SK-N-SH (cell line): Measurements from ENCODE around the gene SPEM3. TPM values are rescaled to one million over a fixed set of nuclear protein-coding genes. Genes with fewer than 3 reads are reported as not detected.

Experiments used
- CTCF ChIA-PET: fragments of 300-600, 350-600 bp; formaldehyde crosslinking; extraction: SDS; loops from one replicate; lab custom pipeline; 2021; lab: Yijun Ruan, JAX
- POLR2A ChIA-PET: fragments of 350-600 bp; sonication (Branson Sonifier 250); formaldehyde crosslinking; extraction: SDS; loops from one replicate; lab custom pipeline; 2020; ENCODE audit warnings: antibody characterized with exemption, inconsistent platforms; lab: Yijun Ruan, JAX
- DNase-seq: peaks from one replicate; pipeline ENCODE4 v3.0.0; 2012
- H2AFZ ChIP-seq: fragments of 200-600 bp; sonication (generic); 2 replicates; pipeline ENCODE4 v1.8.1; 2016; ENCODE audit warnings: antibody characterized with exemption, mild to moderate bottlenecking, low read depth
- H3F3A ChIP-seq: fragments of 200-600 bp; sonication (generic); replicated peaks from 2 replicates; pipeline ENCODE3; 2016; ENCODE audit warnings: antibody characterized with exemption, mild to moderate bottlenecking; ENCODE audit not compliant: insufficient read depth
- H3K27ac ChIP-seq, 2 experiments: fragments of 200-500 bp in 1 of 2; fragments of 200-600 bp in 1 of 2; sonication (Bioruptor generic) in 1 of 2; sonication (generic), shearing (Covaris generic) in 1 of 2; 2 replicates each; pipeline versions ENCODE4 v1.5.1 to v1.6.1; 2014 to 2016; ENCODE audit warnings: low read depth in 2 of 2, inconsistent platforms in 1 of 2, low read length in 1 of 2, mild to moderate bottlenecking in 1 of 2, mixed read lengths in 1 of 2
- H3K27me3 ChIP-seq: fragments of 200-600 bp; sonication (generic), shearing (Covaris generic); 2 replicates; pipeline ENCODE4 v1.6.1; 2016; ENCODE audit warnings: mixed run types; ENCODE audit not compliant: insufficient read depth
- H3K36me3 ChIP-seq, 2 experiments: fragments of 200-500 bp in 1 of 2; fragments of 200-600 bp in 1 of 2; sonication (Bioruptor generic) in 1 of 2; sonication (generic) in 1 of 2; replicated peaks in 1 of 2; 2 replicates each; pipeline versions ENCODE3 to v1.5.1; 2014 to 2016; ENCODE audit warnings: low read length in 1 of 2, mild to moderate bottlenecking in 1 of 2; ENCODE audit not compliant: insufficient read depth in 2 of 2, control insufficient read depth in 1 of 2
- H3K4me1 ChIP-seq, 2 experiments: fragments of 200-500 bp in 1 of 2; fragments of 200-600 bp in 1 of 2; sonication (Bioruptor generic) in 1 of 2; sonication (generic), shearing (Covaris generic) in 1 of 2; 2 replicates each; pipeline versions ENCODE4 v1.5.1 to v1.6.1; 2014 to 2016; ENCODE audit warnings: low read depth in 1 of 2, low read length in 1 of 2, mixed run types in 1 of 2; ENCODE audit not compliant: insufficient read depth in 2 of 2, control insufficient read depth in 1 of 2
- H3K4me2 ChIP-seq: fragments of 200-600 bp; sonication (generic), shearing (Covaris generic); 2 replicates; pipeline ENCODE4 v1.6.1; 2017; ENCODE audit warnings: mixed run types
- H3K4me3 ChIP-seq, 2 experiments: fragments of 200-500 bp in 1 of 2; fragments of 200-600 bp in 1 of 2; sonication (Bioruptor generic) in 1 of 2; sonication (generic), shearing (Covaris generic) in 1 of 2; 2 replicates each; pipeline versions ENCODE4 v1.5.1 to v1.8.1; 2014 to 2016; ENCODE audit warnings: low read depth in 2 of 2, inconsistent platforms in 1 of 2, low read length in 1 of 2, mild to moderate bottlenecking in 1 of 2, mixed read lengths in 1 of 2, moderate library complexity in 1 of 2
- H3K79me2 ChIP-seq: fragments of 200-600 bp; sonication (generic); 2 replicates; pipeline ENCODE4 v1.8.1; 2017; ENCODE audit warnings: mild to moderate bottlenecking; ENCODE audit not compliant: insufficient read depth
- H3K9ac ChIP-seq: fragments of 200-600 bp; sonication (generic); 2 replicates; pipeline ENCODE4 v1.6.1; 2017; ENCODE audit warnings: mixed run types
- H3K9me2 ChIP-seq: fragments of 200-600 bp; sonication (generic); 2 replicates; pipeline ENCODE4 v1.6.1; 2017; ENCODE audit warnings: mixed run types
- H3K9me3 ChIP-seq: fragments of 200-600 bp; sonication (generic); 2 replicates; pipeline ENCODE4 v1.6.1; 2017; ENCODE audit warnings: mixed run types, mild to moderate bottlenecking, moderate library complexity
- H4K20me1 ChIP-seq: fragments of 200-600 bp; sonication (generic); 2 replicates; pipeline ENCODE4 v1.6.1; 2017; ENCODE audit warnings: mild to moderate bottlenecking, mixed run types; ENCODE audit not compliant: insufficient read depth
- GABPA ChIP-seq: IDR thresholded peaks from 2 replicates; pipeline ENCODE4 v1.4.0; 2012; ENCODE audit warnings: low read depth, mild to moderate bottlenecking
- MXI1 ChIP-seq: IDR thresholded peaks from 2 replicates; pipeline ENCODE4 v1.6.1; 2012; ENCODE audit warnings: mild to moderate bottlenecking, low read depth, low read length, improper control_type of control experiment
- NFIC ChIP-seq: IDR thresholded peaks from 2 replicates; pipeline ENCODE4 v1.4.0; 2012; ENCODE audit warnings: borderline replicate concordance
- SMC3 ChIP-seq: IDR thresholded peaks from 2 replicates; pipeline ENCODE4 v1.6.1; 2012; ENCODE audit warnings: low read depth, low read length, improper control_type of control experiment
- TAF1 ChIP-seq: IDR thresholded peaks from 2 replicates; pipeline ENCODE4 v1.6.1; 2012; ENCODE audit warnings: low read depth, mild to moderate bottlenecking, low read length, moderate library complexity, borderline replicate concordance
- TCF12 ChIP-seq: IDR thresholded peaks from 2 replicates; pipeline ENCODE4 v1.4.0; 2012
- TEAD4 ChIP-seq: IDR thresholded peaks from 2 replicates; pipeline ENCODE4 v1.4.0; 2012; ENCODE audit warnings: mild to moderate bottlenecking, borderline replicate concordance; ENCODE audit not compliant: insufficient read depth
- YY1 ChIP-seq: IDR thresholded peaks from 2 replicates; pipeline ENCODE4 v1.4.0; 2012; ENCODE audit warnings: low read depth, mild to moderate bottlenecking
- WGBS: methylation state at CpG from one replicate; pipeline ENCODE4 v1.1.6; 2017; ENCODE audit warnings: low lambda C conversion rate; 5-methylcytosine and 5-hydroxymethylcytosine counted together
- polyA plus RNA-seq, 3 experiments: library from polyadenylated mRNA; depleted of rRNA; stranded (reverse); fragments of >200 nt; gene quantifications; 2 replicates each; pipeline ENCODE4 v1.2.3, GENCODE V29; 2012
- TF ChIP-seq, protein P1 (sequence below): IDR thresholded peaks from 2 replicates; pipeline ENCODE4 v1.4.0; 2012; ENCODE audit warnings: low read depth
- TF ChIP-seq, protein P2 (sequence below): IDR thresholded peaks from 2 replicates; pipeline ENCODE4 v1.6.1; 2012; ENCODE audit warnings: mild to moderate bottlenecking, low read depth, low read length, moderate library complexity
- TF ChIP-seq, protein P3 (sequence below): IDR thresholded peaks from 2 replicates; pipeline ENCODE4 v1.4.0; 2012; ENCODE audit warnings: low read depth, borderline replicate concordance
- TF ChIP-seq, protein P4 (sequence below): fragments of 150-350 bp; IDR thresholded peaks from 2 replicates; pipeline ENCODE4 v1.6.1; 2017; ENCODE audit warnings: antibody characterized with exemption, low read length, low read depth, borderline replicate concordance

The SPEM3 gene
- polyA plus RNA-seq, 1 of the 3 experiments (the other 2 are of a cell fraction), result not detected

DNA sequence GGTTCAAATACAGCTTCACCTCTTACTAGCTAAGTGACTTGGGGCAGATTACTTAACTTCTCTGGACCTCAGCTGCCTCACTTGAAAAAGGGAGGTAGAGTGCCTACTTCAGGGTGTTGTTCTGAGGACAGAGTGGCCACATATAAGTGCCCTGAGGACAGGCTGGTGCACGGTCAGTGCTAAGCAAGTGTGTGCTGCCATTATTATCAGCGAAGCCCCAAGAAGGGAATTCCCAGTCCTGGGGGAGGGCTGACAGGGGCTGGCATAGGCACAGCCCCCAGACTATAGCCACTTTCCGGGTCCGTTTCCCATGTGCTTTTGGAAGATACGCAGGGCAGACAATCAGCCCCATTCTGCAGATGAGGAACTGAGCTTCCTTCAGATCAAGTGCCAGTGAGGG, 48.3 kb downstream of the SPEM3 start:
- CTCF ChIA-PET, result interaction anchor here (1.0 to 2.3 kb wide), 5 partner anchors 19 to 132 kb away, joined by 3 to 11 read pairs (median 3); partner anchors contain the start of gene SENP3
- 97% methylated on average over 5 of the region's 5 CpGs for WGBS
- Histone ChIP-seq H2AFZ (no peak overlapping the region), H3K4me3 (no peak overlapping the region), H3K27me3 (no peaks in the 10 kb centered on the region), H3K9me2 (no peaks in the 10 kb centered on the region), H3K27ac (peak overlapping the region in 1 of 2 experiments; percentile 44; a peak in 1 of 4 replicates), H4K20me1 (peaks cover 60% of the 10 kb centered on the region), H3K9me3 (no peaks in the 10 kb centered on the region), H3K79me2 (peaks cover 98% of the 10 kb centered on the region), H3K4me2 (peak overlapping the region; percentile 95; the same call in 1 of the 2 replicates), H3F3A (peaks cover 15% of the 10 kb centered on the region), H3K9ac (no peak overlapping the region), H3K4me1 (peaks cover 20 to 26% of the 10 kb centered on the region in 2 experiments; a peak in 2 of 4 replicates), H3K36me3 (no peaks in the 10 kb centered on the region)
- TF ChIP-seq, protein P1, sequence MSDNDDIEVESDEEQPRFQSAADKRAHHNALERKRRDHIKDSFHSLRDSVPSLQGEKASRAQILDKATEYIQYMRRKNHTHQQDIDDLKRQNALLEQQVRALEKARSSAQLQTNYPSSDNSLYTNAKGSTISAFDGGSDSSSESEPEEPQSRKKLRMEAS, result no peak
- no peak for TF ChIP-seq YY1
- TF ChIP-seq, protein P2, sequence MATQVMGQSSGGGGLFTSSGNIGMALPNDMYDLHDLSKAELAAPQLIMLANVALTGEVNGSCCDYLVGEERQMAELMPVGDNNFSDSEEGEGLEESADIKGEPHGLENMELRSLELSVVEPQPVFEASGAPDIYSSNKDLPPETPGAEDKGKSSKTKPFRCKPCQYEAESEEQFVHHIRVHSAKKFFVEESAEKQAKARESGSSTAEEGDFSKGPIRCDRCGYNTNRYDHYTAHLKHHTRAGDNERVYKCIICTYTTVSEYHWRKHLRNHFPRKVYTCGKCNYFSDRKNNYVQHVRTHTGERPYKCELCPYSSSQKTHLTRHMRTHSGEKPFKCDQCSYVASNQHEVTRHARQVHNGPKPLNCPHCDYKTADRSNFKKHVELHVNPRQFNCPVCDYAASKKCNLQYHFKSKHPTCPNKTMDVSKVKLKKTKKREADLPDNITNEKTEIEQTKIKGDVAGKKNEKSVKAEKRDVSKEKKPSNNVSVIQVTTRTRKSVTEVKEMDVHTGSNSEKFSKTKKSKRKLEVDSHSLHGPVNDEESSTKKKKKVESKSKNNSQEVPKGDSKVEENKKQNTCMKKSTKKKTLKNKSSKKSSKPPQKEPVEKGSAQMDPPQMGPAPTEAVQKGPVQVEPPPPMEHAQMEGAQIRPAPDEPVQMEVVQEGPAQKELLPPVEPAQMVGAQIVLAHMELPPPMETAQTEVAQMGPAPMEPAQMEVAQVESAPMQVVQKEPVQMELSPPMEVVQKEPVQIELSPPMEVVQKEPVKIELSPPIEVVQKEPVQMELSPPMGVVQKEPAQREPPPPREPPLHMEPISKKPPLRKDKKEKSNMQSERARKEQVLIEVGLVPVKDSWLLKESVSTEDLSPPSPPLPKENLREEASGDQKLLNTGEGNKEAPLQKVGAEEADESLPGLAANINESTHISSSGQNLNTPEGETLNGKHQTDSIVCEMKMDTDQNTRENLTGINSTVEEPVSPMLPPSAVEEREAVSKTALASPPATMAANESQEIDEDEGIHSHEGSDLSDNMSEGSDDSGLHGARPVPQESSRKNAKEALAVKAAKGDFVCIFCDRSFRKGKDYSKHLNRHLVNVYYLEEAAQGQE, result no peak
- no peak for TF ChIP-seq TAF1
- no peak for TF ChIP-seq GABPA
- TF ChIP-seq, protein P3, sequence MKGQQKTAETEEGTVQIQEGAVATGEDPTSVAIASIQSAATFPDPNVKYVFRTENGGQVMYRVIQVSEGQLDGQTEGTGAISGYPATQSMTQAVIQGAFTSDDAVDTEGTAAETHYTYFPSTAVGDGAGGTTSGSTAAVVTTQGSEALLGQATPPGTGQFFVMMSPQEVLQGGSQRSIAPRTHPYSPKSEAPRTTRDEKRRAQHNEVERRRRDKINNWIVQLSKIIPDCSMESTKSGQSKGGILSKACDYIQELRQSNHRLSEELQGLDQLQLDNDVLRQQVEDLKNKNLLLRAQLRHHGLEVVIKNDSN, result no peak
- no peak for TF ChIP-seq TCF12
- no peak for TF ChIP-seq TEAD4
- TF ChIP-seq SMC3, result no peak
- POLR2A ChIA-PET, result interaction anchor here (1.0 to 1.4 kb wide), 3 partner anchors 22 to 95 kb away, joined by 3 to 6 read pairs (median 3); partner anchors contain the start of gene TMEM256
- DNase-seq, result no peak

DNA sequence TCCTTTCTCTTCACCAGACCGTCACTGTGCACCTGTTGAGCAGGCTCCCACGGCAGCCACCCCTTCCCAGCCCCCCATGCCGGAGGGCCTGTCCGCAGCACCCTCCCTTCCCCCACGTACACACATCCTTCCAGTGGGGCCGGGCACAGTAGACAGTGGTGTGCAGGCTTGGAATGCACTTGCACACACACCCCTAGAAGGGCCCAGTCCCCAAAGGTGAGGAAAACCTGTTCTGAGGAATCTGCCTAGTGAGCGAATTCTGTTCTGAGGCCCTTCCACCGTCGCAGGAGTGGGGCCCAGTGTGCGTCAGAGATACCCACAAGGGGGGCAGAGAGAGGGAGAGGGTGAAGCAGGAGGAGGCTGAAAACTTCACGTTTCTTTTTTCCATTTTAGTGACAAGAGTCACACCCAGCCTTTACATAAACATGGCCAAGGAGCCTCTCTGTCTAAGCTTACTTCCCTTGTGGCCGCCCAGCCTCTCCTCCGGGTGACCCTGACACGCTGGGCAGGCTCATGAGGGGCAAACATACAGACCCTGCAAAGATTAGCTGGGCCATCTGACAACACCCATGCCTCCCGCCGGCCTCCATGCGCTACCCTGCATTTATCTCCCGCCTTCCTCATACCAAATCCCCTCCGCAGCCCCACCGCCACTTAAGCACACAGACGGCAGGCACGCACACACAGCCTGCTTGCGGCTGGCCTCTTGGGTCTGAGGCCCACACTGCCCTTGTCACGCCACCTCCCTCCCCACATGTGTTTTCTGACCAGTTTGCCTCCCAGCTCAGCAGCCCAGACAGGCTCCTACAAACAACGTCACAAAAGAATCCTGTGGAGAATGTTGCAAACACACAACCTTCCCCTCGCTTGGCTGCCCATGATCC, 49.0 kb downstream of the SPEM3 start:
- peak overlapping the region; percentile 72 to 77 for H3K4me3 ChIP-seq
- H3K9me3 ChIP-seq, result no peaks in the 10 kb centered on the region
- TF ChIP-seq NFIC (no peak), MXI1 (peak; percentile 52; the same call in 1 of the 2 replicates)
- TF ChIP-seq, protein P4, sequence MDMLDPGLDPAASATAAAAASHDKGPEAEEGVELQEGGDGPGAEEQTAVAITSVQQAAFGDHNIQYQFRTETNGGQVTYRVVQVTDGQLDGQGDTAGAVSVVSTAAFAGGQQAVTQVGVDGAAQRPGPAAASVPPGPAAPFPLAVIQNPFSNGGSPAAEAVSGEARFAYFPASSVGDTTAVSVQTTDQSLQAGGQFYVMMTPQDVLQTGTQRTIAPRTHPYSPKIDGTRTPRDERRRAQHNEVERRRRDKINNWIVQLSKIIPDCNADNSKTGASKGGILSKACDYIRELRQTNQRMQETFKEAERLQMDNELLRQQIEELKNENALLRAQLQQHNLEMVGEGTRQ, result no peak
- no peaks in the 10 kb centered on the region for H3K9me2 ChIP-seq
- peaks cover 25 to 26% of the 10 kb centered on the region in 2 experiments; a peak in 2 of 4 replicates for H3K4me1 ChIP-seq
- H3F3A ChIP-seq, result peaks cover 15% of the 10 kb centered on the region
- peak overlapping the region; percentile 97 for H3K9ac ChIP-seq
- ChIA-PET POLR2A (interaction anchor here (1.4 to 2.1 kb wide), 2 partner anchors 23 to 37 kb away, joined by 6 to 9 read pairs; partner anchors contain the start of gene FGF11), CTCF (interaction anchor here (0.9 to 2.3 kb wide), 3 partner anchors 40 to 84 kb away, joined by 3 to 11 read pairs (median 4); partner anchors contain the start of genes SENP3 and TMEM256)
- H3K27me3 ChIP-seq, result no peaks in the 10 kb centered on the region
- 91% methylated on average over 23 of the region's 26 CpGs for WGBS
- peaks cover 54% of the 10 kb centered on the region for H4K20me1 ChIP-seq
- H2AFZ ChIP-seq, result no peak overlapping the region
- H3K27ac ChIP-seq, result no peak overlapping the region; a peak in 1 of 4 replicates
- peak overlapping the region; percentile 95 for H3K4me2 ChIP-seq
- DNase-seq, result peak; percentile 54
- H3K36me3 ChIP-seq, result no peaks in the 10 kb centered on the region
- peaks cover 93% of the 10 kb centered on the region for H3K79me2 ChIP-seq
